CD4-positive, alpha-beta T cell (primary cell): ENCODE results near the gene SCN7A. TPM values are rescaled to one million over a fixed set of nuclear protein-coding genes. Genes with fewer than 3 reads are reported as not detected.

Source experiments
- ATAC-seq: fragments of 200-7000 bp; cut with Tn5 transposase; one replicate; pipeline ENCODE4 v1.10.0; 2022; ENCODE audit warnings: mild to moderate bottlenecking; ENCODE audit not compliant: poor library complexity
- CTCF ChIA-PET: fragments of 350-600 bp; sonication (Branson Sonifier 250); formaldehyde crosslinking; loops from one replicate; lab custom pipeline; 2021; ENCODE audit warnings: antibody characterized with exemption, inconsistent platforms; lab: Charles Lee
- POLR2A ChIA-PET: fragments of 350-600 bp; sonication (Branson Sonifier 250); formaldehyde crosslinking; loops from one replicate; lab custom pipeline; 2021; ENCODE audit warnings: antibody characterized with exemption, inconsistent platforms; lab: Charles Lee
- DNase-seq, 14 experiments: peaks; one replicate each; pipeline ENCODE4 v3.0.0-alpha.2; 2013 to 2020; ENCODE audit warnings: mixed read lengths in 2 of 14
- H3K27ac ChIP-seq, 2 donors: one replicate each; pipeline versions ENCODE4 v1.5.1 to v1.7.0; 2013; ENCODE audit warnings: low read length in 2 of 2, low read depth in 1 of 2, mild to moderate bottlenecking in 1 of 2
- H3K27me3 ChIP-seq, 2 experiments: 1 replicate in 1 of 2; 2 replicates in 1 of 2; pipeline versions ENCODE4 v1.6.1 to v1.7.0; 2013; ENCODE audit warnings: low read length in 2 of 2, control low read depth in 1 of 2, mild to moderate bottlenecking in 1 of 2, moderate library complexity in 1 of 2; ENCODE audit not compliant: insufficient read depth in 2 of 2, control insufficient read depth in 1 of 2
- H3K36me3 ChIP-seq: one replicate; pipeline ENCODE4 v1.6.1; 2013; ENCODE audit warnings: low read length, control low read depth; ENCODE audit not compliant: insufficient read depth
- H3K4me1 ChIP-seq: one replicate; pipeline ENCODE4 v1.6.1; 2013; ENCODE audit warnings: low read length, control low read depth; ENCODE audit not compliant: insufficient read depth
- H3K4me3 ChIP-seq: one replicate; pipeline ENCODE4 v1.5.1; 2013; ENCODE audit warnings: mild to moderate bottlenecking, low read length, moderate library complexity
- H3K9me3 ChIP-seq, 2 experiments: 1 replicate in 1 of 2; 2 replicates in 1 of 2; pipeline versions ENCODE4 v1.6.1 to v1.7.0; 2013; ENCODE audit warnings: low read length in 2 of 2, mild to moderate bottlenecking in 2 of 2, control low read depth in 1 of 2, moderate library complexity in 1 of 2; ENCODE audit not compliant: control insufficient read depth in 1 of 2, insufficient read depth in 1 of 2
- H3K27ac Mint-ChIP-seq: one replicate; pipeline ENCODE4 v1.8.0; 2020; ENCODE audit warnings: mixed read lengths
- H3K27me3 Mint-ChIP-seq: one replicate; pipeline ENCODE4 v1.8.0; 2021; ENCODE audit warnings: mixed read lengths
- H3K36me3 Mint-ChIP-seq: one replicate; pipeline ENCODE4 v1.8.0; 2021; ENCODE audit warnings: low read depth, mixed read lengths
- H3K4me1 Mint-ChIP-seq: one replicate; pipeline ENCODE4 v1.8.0; 2021; ENCODE audit warnings: low read depth, mixed read lengths
- H3K4me3 Mint-ChIP-seq: one replicate; pipeline ENCODE4 v1.8.0; 2020; ENCODE audit warnings: mild to moderate bottlenecking, mixed read lengths
- H3K9me3 Mint-ChIP-seq: one replicate; pipeline ENCODE4 v1.8.0; 2020; ENCODE audit warnings: mixed read lengths
- CTCF ChIP-seq: fragments of 200-600 bp; IDR thresholded peaks from one replicate; pipeline ENCODE4 v1.8.0; 2022; ENCODE audit warnings: antibody characterized with exemption, mild to moderate bottlenecking
- intact Hi-C, 2 experiments: fragments of 100-400 bp; cut with DNase I in 1 of 2; cut with micrococcal nuclease in 1 of 2; formaldehyde crosslinking; loops; one replicate each; pipeline versions ENCODE4 v1.15.1 to v1.9.0; 2023 to 2025; cut with DNase I, micrococcal nuclease
- total RNA-seq, 174 experiments: library from RNA in 2 of 174; stranded (reverse) in 2 of 174; gene quantifications; one replicate each; pipeline ENCODE4 v1.2.3 and lab custom pipeline; 2021 to 2026

Gene SCN7A
- total RNA-seq, 2 experiments from 2014 or later: not detected

GRCh38 chr2:166487171-166487570 lies 6.9 kb downstream of the SCN7A start:
- H3K27me3 ChIP-seq: no peaks in the 10 kb centered on the region
- no peak overlapping the region for H3K4me3 ChIP-seq
- Mint-ChIP-seq H3K4me1 (no peaks in the 10 kb centered on the region), H3K36me3 (no peaks in the 10 kb centered on the region), H3K9me3 (no peaks in the 10 kb centered on the region), H3K27me3 (no peaks in the 10 kb centered on the region), H3K4me3 (no peak overlapping the region), H3K27ac (no peak overlapping the region)
- ChIA-PET CTCF (no interaction called here), POLR2A (no interaction called here)
- no peaks in the 10 kb centered on the region for H3K4me1 ChIP-seq
- DNase-seq (no peak), ATAC-seq (no peak)
- no peak overlapping the region for H3K27ac ChIP-seq
- intact Hi-C loops: no loop called here
- no peaks in the 10 kb centered on the region for H3K36me3 ChIP-seq
- no peak for TF ChIP-seq CTCF
- no peaks in the 10 kb centered on the region for H3K9me3 ChIP-seq

GRCh38 chr2:166485558-166486178 lies 8.4 kb downstream of the SCN7A start:
- no peaks in the 10 kb centered on the region for H3K4me1 Mint-ChIP-seq
- H3K9me3 Mint-ChIP-seq: no peaks in the 10 kb centered on the region
- H3K36me3 ChIP-seq: no peaks in the 10 kb centered on the region
- H3K4me3 Mint-ChIP-seq: no peak overlapping the region
- ChIA-PET POLR2A (no interaction called here), CTCF (no interaction called here)
- no peaks in the 10 kb centered on the region for H3K27me3 ChIP-seq
- TF ChIP-seq CTCF: no peak
- H3K27me3 Mint-ChIP-seq: no peaks in the 10 kb centered on the region
- DNase-seq: no peak
- no peak for ATAC-seq
- no peaks in the 10 kb centered on the region for H3K36me3 Mint-ChIP-seq
- no peak overlapping the region for H3K4me3 ChIP-seq
- H3K27ac ChIP-seq: no peak overlapping the region
- H3K4me1 ChIP-seq: no peaks in the 10 kb centered on the region
- no peaks in the 10 kb centered on the region for H3K9me3 ChIP-seq
- intact Hi-C loops: no loop called here
- no peak overlapping the region for H3K27ac Mint-ChIP-seq

GRCh38 chr2:166472332-166472731 lies 21.7 kb downstream of the SCN7A start:
- Histone ChIP-seq H3K4me1 (no peaks in the 10 kb centered on the region), H3K36me3 (no peaks in the 10 kb centered on the region), H3K4me3 (no peak overlapping the region), H3K27ac (no peak overlapping the region), H3K9me3 (no peaks in the 10 kb centered on the region), H3K27me3 (no peaks in the 10 kb centered on the region)
- H3K4me1 Mint-ChIP-seq: no peaks in the 10 kb centered on the region
- intact Hi-C loops: no loop called here
- DNase-seq: no peak
- no peaks in the 10 kb centered on the region for H3K36me3 Mint-ChIP-seq
- CTCF ChIA-PET: no interaction called here
- no peak overlapping the region for H3K27ac Mint-ChIP-seq
- ATAC-seq: no peak
- H3K9me3 Mint-ChIP-seq: no peaks in the 10 kb centered on the region
- no peak overlapping the region for H3K4me3 Mint-ChIP-seq
- TF ChIP-seq CTCF: no peak
- no peaks in the 10 kb centered on the region for H3K27me3 Mint-ChIP-seq
- POLR2A ChIA-PET: no interaction called here
